ENCODE data around the gene BMP8A.

The BMP8A gene

GRCh38 chr1:39540504-39541031 lies 49.1 kb downstream of the BMP8A start:
- H3K27ac ChIP-seq (ENCODE audit: low read length), result no peak overlapping the region
- H3K36me3 ChIP-seq (ENCODE audit: insufficient read depth, low read depth, low read length), result peaks cover 7% of the 10 kb centered on the region; the same call in 1 of the 2 replicates
- no peaks in the 10 kb centered on the region for H3K9me3 ChIP-seq (ENCODE audit: insufficient read depth, low read depth, low read length)
- H3K9ac ChIP-seq (ENCODE audit: low read depth, low read length), result no peak overlapping the region
- H3K4me1 ChIP-seq (ENCODE audit: insufficient read depth, low read length), result no peaks in the 10 kb centered on the region
- no peak overlapping the region for H3K4me3 ChIP-seq (ENCODE audit: low read length)
- no peaks in the 10 kb centered on the region for H3K27me3 ChIP-seq (ENCODE audit: insufficient read depth, low read length)

- H3K4me1 ChIP-seq (ENCODE audit: insufficient read depth, low read length), result no peaks in the 10 kb centered on the region
- H3K9ac ChIP-seq (ENCODE audit: low read depth, low read length), result no peak overlapping the region
- H3K27ac ChIP-seq (ENCODE audit: low read length), result no peak overlapping the region
- no peaks in the 10 kb centered on the region for H3K27me3 ChIP-seq (ENCODE audit: insufficient read depth, low read length)
- peaks cover 5% of the 10 kb centered on the region; the same call in 1 of the 2 replicates for H3K36me3 ChIP-seq (ENCODE audit: insufficient read depth, low read depth, low read length)
- no peaks in the 10 kb centered on the region for H3K9me3 ChIP-seq (ENCODE audit: insufficient read depth, low read depth, low read length)
- H3K4me3 ChIP-seq (ENCODE audit: low read length), result no peak overlapping the region
Measured at GRCh38 chr1:39542924-39543323, 51.5 kb downstream of the BMP8A start.

- H3K4me1 ChIP-seq (ENCODE audit: insufficient read depth, low read length), result no peaks in the 10 kb centered on the region
- no peaks in the 10 kb centered on the region for H3K27me3 ChIP-seq (ENCODE audit: insufficient read depth, low read length)
- H3K9me3 ChIP-seq (ENCODE audit: insufficient read depth, low read depth, low read length), result no peaks in the 10 kb centered on the region
- H3K27ac ChIP-seq (ENCODE audit: low read length), result no peak overlapping the region
- peaks cover 13% of the 10 kb centered on the region for H3K36me3 ChIP-seq (ENCODE audit: insufficient read depth, low read depth, low read length)
- no peak overlapping the region for H3K4me3 ChIP-seq (ENCODE audit: low read length)
- no peak overlapping the region for H3K9ac ChIP-seq (ENCODE audit: low read depth, low read length)
Measured at GRCh38 chr1:39544327-39544726, 52.9 kb downstream of the BMP8A start.

- no peak overlapping the region for H3K27ac ChIP-seq (ENCODE audit: low read length)
- peaks cover 13% of the 10 kb centered on the region for H3K36me3 ChIP-seq (ENCODE audit: insufficient read depth, low read depth, low read length)
- H3K9ac ChIP-seq (ENCODE audit: low read depth, low read length), result no peak overlapping the region
Measured at GRCh38 chr1:39545531-39545930, 54.1 kb downstream of the BMP8A start.

GRCh38 chr1:39554277-39554676 lies 62.8 kb downstream of the BMP8A start:
- Histone ChIP-seq H3K9me3 (ENCODE audit: insufficient read depth, low read depth, low read length) (no peaks in the 10 kb centered on the region), H3K4me1 (ENCODE audit: insufficient read depth, low read length) (no peaks in the 10 kb centered on the region), H3K4me3 (ENCODE audit: low read length) (no peak overlapping the region), H3K9ac (ENCODE audit: low read depth, low read length) (no peak overlapping the region), H3K27ac (ENCODE audit: low read length) (no peak overlapping the region), H3K27me3 (ENCODE audit: insufficient read depth, low read length) (no peaks in the 10 kb centered on the region), H3K36me3 (ENCODE audit: insufficient read depth, low read depth, low read length) (peaks cover 12% of the 10 kb centered on the region)

More at GRCh38 chr1:39545531-39545930, 54.1 kb downstream of the BMP8A start:
- Histone ChIP-seq H3K4me3 (ENCODE audit: low read length) (no peak overlapping the region), H3K4me1 (ENCODE audit: insufficient read depth, low read length) (no peaks in the 10 kb centered on the region), H3K27me3 (ENCODE audit: insufficient read depth, low read length) (no peaks in the 10 kb centered on the region), H3K9me3 (ENCODE audit: insufficient read depth, low read depth, low read length) (no peaks in the 10 kb centered on the region)

DNA sequence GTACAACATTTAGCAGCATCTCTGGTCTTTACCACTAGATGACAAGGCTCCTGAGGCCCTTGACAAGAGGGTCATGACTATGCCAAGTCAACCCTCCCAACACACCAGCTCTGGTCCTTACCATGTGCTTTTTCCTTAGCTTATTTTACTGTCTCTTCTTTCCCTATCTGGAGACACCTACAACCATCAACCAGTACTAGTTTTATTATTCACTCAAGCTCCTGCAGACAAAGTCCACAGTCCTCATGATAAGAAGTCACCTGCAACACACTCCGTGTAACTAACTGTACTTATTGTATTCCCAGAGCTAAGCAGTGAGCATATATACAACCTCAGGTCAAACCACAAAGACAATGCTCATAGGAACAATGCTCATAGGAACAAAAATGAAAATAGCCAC lies 69.8 kb downstream of the BMP8A start:
- H3K27me3 ChIP-seq (ENCODE audit: insufficient read depth, low read length), result no peaks in the 10 kb centered on the region
- H3K9ac ChIP-seq (ENCODE audit: low read depth, low read length), result no peak overlapping the region
- no peak overlapping the region for H3K4me3 ChIP-seq (ENCODE audit: low read length)
- peaks cover 69% of the 10 kb centered on the region for H3K36me3 ChIP-seq (ENCODE audit: insufficient read depth, low read depth, low read length)
- H3K9me3 ChIP-seq (ENCODE audit: insufficient read depth, low read depth, low read length), result no peaks in the 10 kb centered on the region
- H3K4me1 ChIP-seq (ENCODE audit: insufficient read depth, low read length), result no peaks in the 10 kb centered on the region
- no peak overlapping the region for H3K27ac ChIP-seq (ENCODE audit: low read length)

DNA sequence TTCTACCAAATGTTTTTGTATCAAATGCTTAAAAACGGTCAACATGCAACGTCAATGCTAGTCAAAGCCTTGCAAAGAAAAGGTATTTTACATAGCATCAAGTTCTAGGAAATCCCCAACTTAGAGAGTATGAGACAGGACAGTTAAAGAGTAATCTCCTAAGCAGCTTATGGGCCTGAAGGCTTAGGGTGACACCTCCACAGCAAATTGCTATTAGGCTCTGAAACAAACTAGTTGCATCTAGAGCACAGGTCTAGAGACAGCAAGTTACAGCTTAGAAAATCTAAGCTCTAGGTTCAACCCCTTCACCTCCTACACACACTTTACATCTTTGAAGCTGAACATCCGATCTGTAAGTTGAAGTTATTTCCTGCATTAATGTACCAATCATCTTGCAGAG lies 71.5 kb downstream of the BMP8A start:
- H3K36me3 ChIP-seq (ENCODE audit: insufficient read depth, low read depth, low read length), result peaks cover 85% of the 10 kb centered on the region
- no peaks in the 10 kb centered on the region for H3K27me3 ChIP-seq (ENCODE audit: insufficient read depth, low read length)
- H3K4me1 ChIP-seq (ENCODE audit: insufficient read depth, low read length), result no peaks in the 10 kb centered on the region
- no peak overlapping the region for H3K4me3 ChIP-seq (ENCODE audit: low read length)
- no peaks in the 10 kb centered on the region for H3K9me3 ChIP-seq (ENCODE audit: insufficient read depth, low read depth, low read length)
- no peak overlapping the region for H3K9ac ChIP-seq (ENCODE audit: low read depth, low read length)
- H3K27ac ChIP-seq (ENCODE audit: low read length), result no peak overlapping the region

DNA sequence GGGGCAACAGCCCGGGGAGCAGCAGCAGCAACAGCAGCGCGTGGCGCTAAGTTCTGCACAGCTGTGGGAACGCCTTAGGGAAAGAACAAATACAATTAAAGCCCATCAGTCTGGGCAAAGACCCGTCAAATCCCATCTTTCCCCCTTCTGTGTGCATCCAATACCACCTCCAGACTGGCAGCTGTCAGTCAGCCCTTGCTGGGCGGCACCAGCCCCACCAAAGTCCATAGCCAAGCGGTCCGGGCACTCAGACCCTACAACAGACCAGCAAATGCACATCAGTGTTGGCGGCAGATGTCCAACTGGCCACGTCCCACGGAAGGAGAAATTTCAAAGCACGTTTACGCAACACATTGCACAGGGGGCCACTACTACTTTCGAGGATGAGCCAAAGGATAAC lies 72.2 kb downstream of the BMP8A start:
- Histone ChIP-seq H3K36me3 (ENCODE audit: insufficient read depth, low read depth, low read length) (peaks cover 92% of the 10 kb centered on the region), H3K4me3 (ENCODE audit: low read length) (no peak overlapping the region), H3K4me1 (ENCODE audit: insufficient read depth, low read length) (no peaks in the 10 kb centered on the region), H3K27me3 (ENCODE audit: insufficient read depth, low read length) (no peaks in the 10 kb centered on the region), H3K9me3 (ENCODE audit: insufficient read depth, low read depth, low read length) (no peaks in the 10 kb centered on the region), H3K27ac (ENCODE audit: low read length) (no peak overlapping the region), H3K9ac (ENCODE audit: low read depth, low read length) (no peak overlapping the region)

GRCh38 chr1:39564340-39564739 lies 72.9 kb downstream of the BMP8A start:
- Histone ChIP-seq H3K9me3 (ENCODE audit: insufficient read depth, low read depth, low read length) (no peaks in the 10 kb centered on the region), H3K27ac (ENCODE audit: low read length) (no peak overlapping the region), H3K4me3 (ENCODE audit: low read length) (no peak overlapping the region), H3K9ac (ENCODE audit: low read depth, low read length) (no peak overlapping the region), H3K4me1 (ENCODE audit: insufficient read depth, low read length) (no peaks in the 10 kb centered on the region), H3K36me3 (ENCODE audit: insufficient read depth, low read depth, low read length) (peaks cover 96% of the 10 kb centered on the region), H3K27me3 (ENCODE audit: insufficient read depth, low read length) (no peaks in the 10 kb centered on the region)

GRCh38 chr1:39564941-39565340 lies 73.5 kb downstream of the BMP8A start:
- no peaks in the 10 kb centered on the region for H3K9me3 ChIP-seq (ENCODE audit: insufficient read depth, low read depth, low read length)
- no peak overlapping the region for H3K9ac ChIP-seq (ENCODE audit: low read depth, low read length)
- H3K27ac ChIP-seq (ENCODE audit: low read length), result no peak overlapping the region
- H3K36me3 ChIP-seq (ENCODE audit: insufficient read depth, low read depth, low read length), result peaks cover 99% of the 10 kb centered on the region
- no peaks in the 10 kb centered on the region for H3K4me1 ChIP-seq (ENCODE audit: insufficient read depth, low read length)
- no peaks in the 10 kb centered on the region for H3K27me3 ChIP-seq (ENCODE audit: insufficient read depth, low read length)
- no peak overlapping the region for H3K4me3 ChIP-seq (ENCODE audit: low read length)

- no peak overlapping the region for H3K4me3 ChIP-seq (ENCODE audit: low read length)
- peaks cover 99% of the 10 kb centered on the region for H3K36me3 ChIP-seq (ENCODE audit: insufficient read depth, low read depth, low read length)
- no peaks in the 10 kb centered on the region for H3K27me3 ChIP-seq (ENCODE audit: insufficient read depth, low read length)
- H3K27ac ChIP-seq (ENCODE audit: low read length), result no peak overlapping the region
- H3K4me1 ChIP-seq (ENCODE audit: insufficient read depth, low read length), result no peaks in the 10 kb centered on the region
- H3K9ac ChIP-seq (ENCODE audit: low read depth, low read length), result no peak overlapping the region
- no peaks in the 10 kb centered on the region for H3K9me3 ChIP-seq (ENCODE audit: insufficient read depth, low read depth, low read length)
Measured at GRCh38 chr1:39566441-39567137, 75.2 kb downstream of the BMP8A start.

DNA sequence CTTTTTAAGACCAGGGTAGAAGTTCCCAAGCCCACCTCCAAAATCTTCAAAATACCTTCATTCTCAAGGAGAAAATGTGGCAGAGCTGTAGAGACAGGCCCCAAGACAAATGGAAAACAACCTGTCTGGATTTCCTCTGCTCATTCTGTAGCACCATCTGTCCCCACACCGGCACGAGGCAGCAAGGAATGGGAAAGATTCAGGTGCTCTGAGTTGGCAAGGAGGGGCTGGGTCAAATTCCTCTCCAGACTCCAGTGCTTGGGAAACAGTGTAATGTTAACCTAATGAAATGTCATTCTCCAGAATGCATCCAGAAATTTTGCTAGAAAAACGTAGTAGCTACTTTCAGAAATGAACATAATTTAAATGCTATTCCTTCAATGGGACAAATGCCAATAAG lies 75.9 kb downstream of the BMP8A start:
- H3K36me3 ChIP-seq (ENCODE audit: insufficient read depth, low read depth, low read length), result peaks cover 99% of the 10 kb centered on the region
- H3K9ac ChIP-seq (ENCODE audit: low read depth, low read length), result no peak overlapping the region
- H3K4me1 ChIP-seq (ENCODE audit: insufficient read depth, low read length), result no peaks in the 10 kb centered on the region
- no peak overlapping the region for H3K27ac ChIP-seq (ENCODE audit: low read length)
- no peak overlapping the region for H3K4me3 ChIP-seq (ENCODE audit: low read length)
- no peaks in the 10 kb centered on the region for H3K9me3 ChIP-seq (ENCODE audit: insufficient read depth, low read depth, low read length)
- H3K27me3 ChIP-seq (ENCODE audit: insufficient read depth, low read length), result no peaks in the 10 kb centered on the region
